HepG2 (cell line): Measurements from ENCODE around the gene EZH1. TPM values are rescaled to one million over a fixed set of nuclear protein-coding genes. Genes with fewer than 3 reads are reported as not detected.

ENCODE experiments used
- ADNP ChIP-seq: sonication (generic); formaldehyde crosslinking; IDR thresholded peaks from 2 replicates; pipeline ENCODE4 v1.4.0; 2020; ENCODE audit warnings: missing genetic modification reagents
- ETV6 ChIP-seq: sonication (generic); formaldehyde crosslinking; conservative IDR thresholded peaks from 2 replicates; pipeline ENCODE4 v1.4.0; 2020; ENCODE audit warnings: missing genetic modification reagents
- FOSL1 ChIP-seq: sonication (generic); formaldehyde crosslinking; IDR thresholded peaks from 2 replicates; pipeline ENCODE4 v1.9.0; 2021; ENCODE audit warnings: missing genetic modification reagents, borderline replicate concordance
- IKZF1 ChIP-seq: fragments of 450-650 bp; IDR thresholded peaks from 2 replicates; pipeline ENCODE4 v1.7.1; 2016
- KAT2B ChIP-seq: fragments of 150-350 bp; IDR thresholded peaks from 2 replicates; pipeline ENCODE4 v1.6.1; 2014; ENCODE audit warnings: low read depth, low read length, borderline replicate concordance
- KLF9 ChIP-seq: IDR thresholded peaks from 2 replicates; pipeline ENCODE4 v1.6.1; 2016; ENCODE audit warnings: low read depth
- MYC ChIP-seq: sonication (generic); formaldehyde crosslinking; IDR thresholded peaks from 2 replicates; pipeline ENCODE4 v1.9.0; 2021; ENCODE audit warnings: missing genetic modification reagents, borderline replicate concordance
- NRL ChIP-seq: sonication (generic); formaldehyde crosslinking; IDR thresholded peaks from 2 replicates; pipeline ENCODE4 v1.5.0; 2020; ENCODE audit warnings: missing genetic modification reagents, mild to moderate bottlenecking, moderate library complexity, borderline replicate concordance
- RBM39 ChIP-seq: fragments of 200-400 bp; formaldehyde crosslinking; IDR thresholded peaks from one replicate; pipeline ENCODE4 v1.6.1; 2018; ENCODE audit warnings: antibody characterized with exemption, mild to moderate bottlenecking, low read depth, low read length; ENCODE audit not compliant: poor library complexity, severe bottlenecking
- SMAD1 ChIP-seq: sonication (generic); formaldehyde crosslinking; IDR thresholded peaks from 2 replicates; pipeline ENCODE4 v1.4.0; 2020; ENCODE audit warnings: missing genetic modification reagents, low read depth, mild to moderate bottlenecking, borderline replicate concordance
- SRY ChIP-seq: sonication (generic); formaldehyde crosslinking; IDR thresholded peaks from 2 replicates; pipeline ENCODE4 v1.8.0; 2022; ENCODE audit warnings: mild to moderate bottlenecking, missing genetic modification reagents
- TAF15 ChIP-seq: fragments of 200-400 bp; formaldehyde crosslinking; IDR thresholded peaks from one replicate; pipeline ENCODE4 v1.6.1; 2018; ENCODE audit warnings: mild to moderate bottlenecking, low read depth, low read length; ENCODE audit not compliant: poor library complexity, severe bottlenecking
- YY1 ChIP-seq: IDR thresholded peaks from 2 replicates; pipeline ENCODE4 v1.6.1; 2011; ENCODE audit warnings: low read length, low read depth, moderate library complexity, mild to moderate bottlenecking; ENCODE audit not compliant: insufficient read depth, insufficient replicate concordance
- ZMYM2 ChIP-seq: sonication (generic); formaldehyde crosslinking; IDR thresholded peaks from 2 replicates; pipeline ENCODE4 v1.8.0; 2022; ENCODE audit warnings: mild to moderate bottlenecking, missing genetic modification reagents
- ZNF33B ChIP-seq: sonication (generic); formaldehyde crosslinking; IDR thresholded peaks from 2 replicates; pipeline ENCODE4 v1.5.1; 2020; ENCODE audit warnings: mild to moderate bottlenecking, missing genetic modification reagents
- ZNF34 ChIP-seq: sonication (generic); formaldehyde crosslinking; IDR thresholded peaks from 2 replicates; pipeline ENCODE4 v1.4.0; 2020; ENCODE audit warnings: mild to moderate bottlenecking, missing genetic modification reagents, borderline replicate concordance
- ZNF44 ChIP-seq: sonication (generic); formaldehyde crosslinking; IDR thresholded peaks from 2 replicates; pipeline ENCODE4 v1.5.1; 2020; ENCODE audit warnings: mild to moderate bottlenecking, missing genetic modification reagents
- ZNF724P ChIP-seq: sonication (generic); formaldehyde crosslinking; IDR thresholded peaks from 2 replicates; pipeline ENCODE4 v1.8.0; 2022; ENCODE audit warnings: missing genetic modification reagents, borderline replicate concordance
- polyA plus RNA-seq, 8 experiments: library from polyadenylated mRNA; depleted of rRNA in 3 of 8; stranded (reverse) in 7 of 8; unstranded in 1 of 8; fragments of >200 nt; fragmentation: Illumina TruSeq in 4 of 8; extraction: Trizol in 4 of 8; gene quantifications; 2 replicates each; pipeline versions ENCODE4 v1.2.1 to v1.2.3, GENCODE V29; 2011 to 2016; ENCODE audit warnings: low read depth in 4 of 8, missing spikeins in 1 of 8, mixed read lengths in 1 of 8; ENCODE audit not compliant: insufficient read depth in 1 of 8
- total RNA-seq, 5 experiments: library from RNA; depleted of rRNA; stranded (reverse); fragments of >200 nt; fragmentation: Illumina TruSeq; extraction: Trizol; gene quantifications; 2 replicates each; pipeline ENCODE4 v1.2.3, GENCODE V29; 2016; ENCODE audit warnings: low read depth in 1 of 5
- TF ChIP-seq, protein P1 (sequence below): sonication (generic); formaldehyde crosslinking; conservative IDR thresholded peaks from 2 replicates; pipeline ENCODE4 v1.4.0; 2020; ENCODE audit warnings: missing genetic modification reagents
- TF ChIP-seq, protein P2 (sequence below): sonication (generic); formaldehyde crosslinking; IDR thresholded peaks from 2 replicates; pipeline ENCODE4 v1.9.0; 2021; ENCODE audit warnings: missing genetic modification reagents, mild to moderate bottlenecking, borderline replicate concordance
- TF ChIP-seq, protein P3 (sequence below): sonication (generic); formaldehyde crosslinking; IDR thresholded peaks from 2 replicates; pipeline ENCODE4 v1.4.0; 2020; ENCODE audit warnings: missing genetic modification reagents
- TF ChIP-seq, protein P4 (sequence below): sonication (generic); formaldehyde crosslinking; IDR thresholded peaks from 2 replicates; pipeline ENCODE4 v1.5.0; 2020; ENCODE audit warnings: missing genetic modification reagents
- TF ChIP-seq, protein P5 (sequence below): IDR thresholded peaks from 2 replicates; pipeline ENCODE4 v1.6.1; 2016

Gene EZH1
- total and polyA plus RNA-seq, 2 of the 13 experiments (the other 11 are each of a cell fraction or from before 2014, with no cell fraction given) = 11.6 to 24.0 TPM

DNA sequence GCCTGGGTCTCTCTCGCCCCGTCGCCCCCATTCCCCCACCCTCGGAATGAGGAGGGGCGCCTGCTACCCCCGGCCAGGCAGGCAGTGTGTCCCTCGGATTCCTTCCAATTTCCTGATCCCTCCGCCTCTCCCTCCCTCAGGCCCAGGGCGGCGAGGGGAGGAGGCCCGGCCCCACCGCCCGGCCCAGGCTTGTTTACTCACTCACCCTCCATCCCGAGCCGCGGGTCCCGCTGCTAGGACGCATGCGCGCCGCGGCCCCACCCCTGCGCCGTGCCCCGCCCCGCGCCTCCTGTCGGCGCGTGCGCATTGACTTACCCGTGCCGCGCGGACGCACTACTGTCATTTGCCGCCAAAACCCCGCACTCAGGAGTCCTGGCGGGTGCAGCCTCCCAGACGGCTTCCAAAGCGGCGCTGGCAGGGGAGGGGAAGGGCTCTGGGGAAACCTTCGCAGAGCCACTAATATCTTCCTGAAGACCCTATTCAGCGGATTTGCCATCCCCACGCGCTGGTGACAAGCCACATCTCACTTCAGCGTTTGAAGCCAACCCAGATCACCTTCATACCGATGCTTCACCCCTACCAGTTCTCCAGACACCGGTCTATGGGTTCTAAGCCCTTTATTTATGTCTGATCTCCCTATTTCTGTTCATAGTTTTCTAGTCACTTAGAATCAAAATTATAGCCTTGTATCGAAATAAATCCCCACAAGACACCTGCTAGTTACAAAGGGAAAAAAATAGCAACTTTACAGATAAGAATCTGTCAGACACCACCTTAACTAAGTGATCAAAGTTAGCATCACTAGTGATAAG is at the start of gene EZH1 (continued):
- TF ChIP-seq ADNP (CRISPR knock-in tag) (no peak), YY1 (peak; percentile 63), SMAD1 (CRISPR knock-in tag) (peak; percentile 30; the same call in 1 of the 2 replicates), NRL (peak; percentile 91), KAT2B (no peak), ZNF34 (no peak; the same call in 1 of the 2 replicates), MYC (peak; percentile 43), FOSL1 (CRISPR knock-in tag) (no peak), ZNF724P (peak; percentile 92; the same call in 1 of the 2 replicates), TAF15 (peak; percentile 73), KLF9 (CRISPR knock-in tag) (peak; percentile 30; the same call in 1 of the 2 replicates), SRY (CRISPR knock-in tag) (peak; percentile 95), ZNF44 (CRISPR knock-in tag) (0 out of 2 replicates have a peak, but pooled peaks have one; percentile 75), RBM39 (peak; percentile 52), ZMYM2 (peak; percentile 72; the same call in 1 of the 2 replicates), ETV6 (CRISPR knock-in tag) (peak; percentile 81), IKZF1 (no peak), ZNF33B (CRISPR knock-in tag) (peak; percentile 80; the same call in 1 of the 2 replicates)
- TF ChIP-seq, protein P1, sequence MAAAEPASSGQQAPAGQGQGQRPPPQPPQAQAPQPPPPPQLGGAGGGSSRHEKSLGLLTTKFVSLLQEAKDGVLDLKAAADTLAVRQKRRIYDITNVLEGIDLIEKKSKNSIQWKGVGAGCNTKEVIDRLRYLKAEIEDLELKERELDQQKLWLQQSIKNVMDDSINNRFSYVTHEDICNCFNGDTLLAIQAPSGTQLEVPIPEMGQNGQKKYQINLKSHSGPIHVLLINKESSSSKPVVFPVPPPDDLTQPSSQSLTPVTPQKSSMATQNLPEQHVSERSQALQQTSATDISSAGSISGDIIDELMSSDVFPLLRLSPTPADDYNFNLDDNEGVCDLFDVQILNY = peak; percentile 81
- TF ChIP-seq, protein P2, sequence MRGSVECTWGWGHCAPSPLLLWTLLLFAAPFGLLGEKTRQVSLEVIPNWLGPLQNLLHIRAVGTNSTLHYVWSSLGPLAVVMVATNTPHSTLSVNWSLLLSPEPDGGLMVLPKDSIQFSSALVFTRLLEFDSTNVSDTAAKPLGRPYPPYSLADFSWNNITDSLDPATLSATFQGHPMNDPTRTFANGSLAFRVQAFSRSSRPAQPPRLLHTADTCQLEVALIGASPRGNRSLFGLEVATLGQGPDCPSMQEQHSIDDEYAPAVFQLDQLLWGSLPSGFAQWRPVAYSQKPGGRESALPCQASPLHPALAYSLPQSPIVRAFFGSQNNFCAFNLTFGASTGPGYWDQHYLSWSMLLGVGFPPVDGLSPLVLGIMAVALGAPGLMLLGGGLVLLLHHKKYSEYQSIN = no peak
- TF ChIP-seq, protein P3, sequence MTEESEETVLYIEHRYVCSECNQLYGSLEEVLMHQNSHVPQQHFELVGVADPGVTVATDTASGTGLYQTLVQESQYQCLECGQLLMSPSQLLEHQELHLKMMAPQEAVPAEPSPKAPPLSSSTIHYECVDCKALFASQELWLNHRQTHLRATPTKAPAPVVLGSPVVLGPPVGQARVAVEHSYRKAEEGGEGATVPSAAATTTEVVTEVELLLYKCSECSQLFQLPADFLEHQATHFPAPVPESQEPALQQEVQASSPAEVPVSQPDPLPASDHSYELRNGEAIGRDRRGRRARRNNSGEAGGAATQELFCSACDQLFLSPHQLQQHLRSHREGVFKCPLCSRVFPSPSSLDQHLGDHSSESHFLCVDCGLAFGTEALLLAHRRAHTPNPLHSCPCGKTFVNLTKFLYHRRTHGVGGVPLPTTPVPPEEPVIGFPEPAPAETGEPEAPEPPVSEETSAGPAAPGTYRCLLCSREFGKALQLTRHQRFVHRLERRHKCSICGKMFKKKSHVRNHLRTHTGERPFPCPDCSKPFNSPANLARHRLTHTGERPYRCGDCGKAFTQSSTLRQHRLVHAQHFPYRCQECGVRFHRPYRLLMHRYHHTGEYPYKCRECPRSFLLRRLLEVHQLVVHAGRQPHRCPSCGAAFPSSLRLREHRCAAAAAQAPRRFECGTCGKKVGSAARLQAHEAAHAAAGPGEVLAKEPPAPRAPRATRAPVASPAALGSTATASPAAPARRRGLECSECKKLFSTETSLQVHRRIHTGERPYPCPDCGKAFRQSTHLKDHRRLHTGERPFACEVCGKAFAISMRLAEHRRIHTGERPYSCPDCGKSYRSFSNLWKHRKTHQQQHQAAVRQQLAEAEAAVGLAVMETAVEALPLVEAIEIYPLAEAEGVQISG (CRISPR knock-in tag) = no peak; the same call in 1 of the 2 replicates
- TF ChIP-seq, protein P4, sequence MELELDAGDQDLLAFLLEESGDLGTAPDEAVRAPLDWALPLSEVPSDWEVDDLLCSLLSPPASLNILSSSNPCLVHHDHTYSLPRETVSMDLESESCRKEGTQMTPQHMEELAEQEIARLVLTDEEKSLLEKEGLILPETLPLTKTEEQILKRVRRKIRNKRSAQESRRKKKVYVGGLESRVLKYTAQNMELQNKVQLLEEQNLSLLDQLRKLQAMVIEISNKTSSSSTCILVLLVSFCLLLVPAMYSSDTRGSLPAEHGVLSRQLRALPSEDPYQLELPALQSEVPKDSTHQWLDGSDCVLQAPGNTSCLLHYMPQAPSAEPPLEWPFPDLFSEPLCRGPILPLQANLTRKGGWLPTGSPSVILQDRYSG (CRISPR knock-in tag) = peak; percentile 97; the same call in 1 of the 2 replicates
- TF ChIP-seq, protein P5, sequence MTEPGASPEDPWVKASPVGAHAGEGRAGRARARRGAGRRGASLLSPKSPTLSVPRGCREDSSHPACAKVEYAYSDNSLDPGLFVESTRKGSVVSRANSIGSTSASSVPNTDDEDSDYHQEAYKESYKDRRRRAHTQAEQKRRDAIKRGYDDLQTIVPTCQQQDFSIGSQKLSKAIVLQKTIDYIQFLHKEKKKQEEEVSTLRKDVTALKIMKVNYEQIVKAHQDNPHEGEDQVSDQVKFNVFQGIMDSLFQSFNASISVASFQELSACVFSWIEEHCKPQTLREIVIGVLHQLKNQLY (CRISPR knock-in tag) = peak; percentile 46; the same call in 1 of the 2 replicates
